Globus pallidus (tissue), 1 donor: ENCODE data around the gene POMP.
A peak's percentile ranks its signal among the peaks of the same experiment; 100 is the strongest.

Experiments used
- DNase-seq: peaks from one replicate; pipeline ENCODE4 v3.0.0-alpha.2; 2015; ENCODE audit warnings: low spot score

POMP gene

GRCh38 chr13:28697441-28697840 is 38.5 kb downstream of the POMP start:
- no peak for DNase-seq

- DNase-seq = no peak
Measured at GRCh38 chr13:28699246-28699645, 40.3 kb downstream of the POMP start.

DNA sequence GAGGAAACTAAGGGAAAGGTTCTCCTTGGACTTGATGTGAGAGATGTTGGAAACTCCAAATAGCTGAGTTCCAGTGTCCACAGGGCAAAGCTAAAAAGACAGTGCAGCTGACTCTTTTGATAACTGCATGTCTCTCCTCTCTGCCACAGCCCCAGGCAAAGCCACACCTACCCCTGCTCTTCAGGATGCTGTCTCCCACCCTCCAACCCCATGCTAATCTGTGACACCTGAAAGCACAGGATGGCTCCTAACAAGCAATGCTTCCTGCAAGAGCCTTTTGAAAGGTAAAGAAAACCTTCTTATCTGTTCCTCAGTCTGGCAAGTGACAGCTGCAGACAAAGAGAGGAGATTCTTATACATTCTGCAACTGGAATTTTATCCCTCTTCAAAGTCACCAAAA is 45.4 kb downstream of the POMP start:
- no peak for DNase-seq

GRCh38 chr13:28704919-28705318 is 46.0 kb downstream of the POMP start:
- DNase-seq = no peak

DNA sequence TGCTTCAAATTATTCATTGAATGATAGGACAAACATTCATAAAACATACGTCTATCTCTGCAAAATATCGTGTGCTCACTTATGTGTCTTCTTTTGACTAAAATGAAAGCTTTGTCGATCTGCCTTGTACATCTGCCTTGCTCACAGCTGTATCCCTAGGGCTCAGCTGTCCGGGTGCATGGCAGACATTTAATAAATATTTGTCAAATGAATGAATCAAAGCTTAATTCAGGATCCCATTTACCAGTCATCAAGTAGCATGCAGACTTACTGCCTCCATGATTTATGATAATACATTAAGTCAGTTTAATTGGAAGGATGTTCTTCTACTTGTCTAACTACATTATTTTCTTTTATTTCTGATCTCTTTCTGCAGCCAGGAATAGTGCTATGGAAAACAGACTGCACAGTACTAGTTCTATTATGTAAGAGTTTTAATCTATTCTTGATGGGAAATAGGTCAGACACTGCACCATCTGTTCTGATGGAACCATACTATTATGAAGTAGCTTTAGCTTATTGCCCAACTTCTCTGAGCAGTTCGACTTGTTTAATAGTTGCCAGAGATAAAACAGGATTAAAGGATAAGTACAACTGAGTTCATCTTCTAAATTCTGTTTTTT is 46.6 kb downstream of the POMP start:
- DNase-seq = no peak

DNA sequence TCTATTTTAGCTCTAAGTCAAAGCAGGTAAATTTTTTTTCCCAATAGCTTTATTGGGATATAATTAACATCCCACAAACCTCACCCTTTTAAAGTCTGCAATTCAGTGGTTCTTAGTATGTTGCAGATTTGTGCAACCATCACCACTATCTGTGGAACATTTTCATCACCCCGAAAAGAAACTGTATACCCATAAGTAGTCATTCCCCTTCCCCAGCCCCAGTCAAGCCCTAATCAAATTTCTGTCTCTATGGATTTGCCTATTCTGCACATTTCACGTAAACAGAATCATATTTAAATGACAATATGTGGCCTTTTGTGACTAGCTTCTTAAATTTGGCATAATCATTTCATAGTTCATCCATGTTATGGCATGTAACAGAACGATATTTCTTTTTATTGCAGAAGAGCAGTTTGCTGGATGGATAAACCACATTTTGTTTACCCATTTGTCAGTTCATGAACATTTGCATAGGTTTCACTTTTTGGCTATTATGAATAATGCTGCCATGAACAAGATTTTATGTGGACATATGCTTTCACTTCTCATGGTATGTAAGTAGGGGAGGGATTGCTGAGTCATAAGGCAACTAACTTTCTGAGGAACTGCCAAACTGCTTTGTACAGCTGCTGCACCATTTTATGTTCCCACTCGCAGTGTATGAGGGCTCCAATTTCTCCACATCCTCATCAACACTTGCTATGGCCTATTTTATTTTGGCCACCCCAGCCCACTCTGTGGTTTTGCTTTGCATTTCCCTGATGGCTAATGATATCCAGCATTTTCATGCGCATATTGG is 48.9 kb downstream of the POMP start:
- peak; percentile 28 for DNase-seq

GRCh38 chr13:28710161-28710560 is 51.2 kb downstream of the POMP start:
- DNase-seq = no peak

GRCh38 chr13:28714651-28715050 is 55.7 kb downstream of the POMP start:
- DNase-seq = no peak

- no peak for DNase-seq
Measured at GRCh38 chr13:28716511-28716910, 57.6 kb downstream of the POMP start.

GRCh38 chr13:28717170-28717569 is 58.2 kb downstream of the POMP start:
- no peak for DNase-seq

GRCh38 chr13:28718196-28718542 is 59.2 kb downstream of the POMP start:
- DNase-seq = peak; percentile 53

GRCh38 chr13:28718543-28719226 is 59.8 kb downstream of the POMP start, which contains the start of gene SLC46A3:
Gene SLC46A3, minus strand, starts transcription at chr13:28718970. Its CDS starts 972 bp downstream, at chr13:28717998.
- peak; percentile 97 for DNase-seq

DNA sequence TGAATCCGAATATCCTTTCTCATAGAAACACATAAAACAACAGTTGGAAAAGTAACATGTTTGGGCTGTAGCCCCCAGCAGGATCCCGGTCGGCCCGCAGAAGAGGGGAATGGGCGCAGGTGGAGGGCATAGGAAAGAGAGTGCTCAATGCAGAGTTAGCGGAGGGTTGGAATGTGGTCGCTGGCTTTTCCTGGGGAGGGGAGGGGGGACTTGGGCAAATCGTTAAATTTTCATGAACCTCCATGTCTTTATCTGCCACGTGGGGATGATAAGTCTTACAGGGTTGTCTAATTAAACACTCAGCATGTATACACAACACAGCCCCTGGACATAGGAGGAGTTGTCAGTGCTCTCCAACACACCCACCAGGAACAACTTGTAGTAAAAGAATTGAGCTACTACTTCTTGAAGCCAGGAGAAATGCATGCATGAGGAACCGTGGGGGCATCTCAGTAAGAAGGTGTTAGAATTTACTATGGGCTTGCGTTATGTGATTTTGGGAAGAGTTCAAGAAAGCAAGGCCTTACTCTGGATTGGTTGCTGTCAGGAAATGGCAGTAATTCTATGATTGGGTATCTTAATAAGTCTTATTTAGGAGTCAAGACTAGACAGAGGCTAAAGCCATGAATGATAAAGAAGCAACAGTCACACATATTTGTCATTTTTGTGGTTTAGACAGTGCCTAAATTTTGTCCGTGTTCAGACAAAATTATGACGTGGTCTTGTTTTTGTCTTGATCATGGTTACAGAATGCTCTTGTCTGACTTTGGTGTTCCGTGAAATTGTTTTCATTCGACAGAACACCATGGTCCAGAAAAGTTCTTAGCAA is 60.5 kb downstream of the POMP start:
- no peak for DNase-seq

- no peak for DNase-seq
Measured at GRCh38 chr13:28723806-28724205, 64.9 kb downstream of the POMP start.

DNA sequence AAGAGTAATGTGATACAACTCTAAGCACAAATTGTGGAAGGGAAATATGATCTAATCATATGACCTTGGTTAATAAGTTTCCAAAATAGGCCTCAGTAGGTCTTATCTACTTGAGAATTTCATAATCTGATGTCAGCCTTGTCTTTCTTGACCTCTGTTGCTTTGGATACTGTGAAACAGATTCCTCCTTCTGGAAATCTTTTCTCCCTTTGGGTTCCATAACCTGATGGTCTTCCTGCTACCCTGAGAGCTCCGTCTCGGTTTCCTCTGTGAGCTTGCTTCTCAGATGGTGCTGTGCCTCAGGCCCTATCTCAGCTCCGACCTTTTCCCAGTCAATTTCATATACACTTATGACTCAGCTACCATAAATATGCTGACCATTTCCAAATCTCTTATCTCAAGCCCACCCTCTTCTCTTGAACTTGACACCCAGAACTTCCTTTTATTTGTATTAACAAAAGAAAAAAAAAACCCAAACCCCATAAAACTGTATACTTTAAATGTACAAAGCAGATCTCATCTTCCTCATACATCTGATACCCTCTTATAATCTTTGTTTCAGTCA is 66.2 kb downstream of the POMP start:
- no peak for DNase-seq
